RWPE2 (cell line): Measurements from ENCODE around the gene SLC22A6.

Experiments used
- ATAC-seq: fragments of 200-7000 bp; cut with Tn5 transposase; 3 replicates; pipeline ENCODE4 v1.9.1; 2021; ENCODE audit warnings: low read depth
- DNase-seq: peaks from one replicate; pipeline ENCODE4 v3.0.0-alpha.2; 2020; ENCODE audit warnings: low spot score
- H3K27ac ChIP-seq: fragments of 450-650 bp; 2 replicates; pipeline ENCODE4 v1.5.1; 2017; ENCODE audit warnings: mild to moderate bottlenecking; ENCODE audit not compliant: poor library complexity, severe bottlenecking
- H3K27me3 ChIP-seq: fragments of 250-450 bp; sonication (Bioruptor Pico); 2 replicates; pipeline ENCODE4 v1.5.1; 2021; ENCODE audit warnings: mild to moderate bottlenecking, moderate library complexity; ENCODE audit not compliant: insufficient read depth, poor library complexity, severe bottlenecking
- H3K36me3 ChIP-seq: fragments of 250-450 bp; sonication (Bioruptor Pico); 2 replicates; pipeline ENCODE4 v1.5.1; 2020; ENCODE audit warnings: low read depth, mild to moderate bottlenecking, moderate library complexity
- H3K4me1 ChIP-seq: fragments of 250-450 bp; sonication (Bioruptor Pico); 2 replicates; pipeline ENCODE4 v1.5.1; 2021; ENCODE audit warnings: mild to moderate bottlenecking, moderate library complexity; ENCODE audit not compliant: insufficient read depth, poor library complexity, severe bottlenecking
- H3K4me3 ChIP-seq: fragments of 250-450 bp; sonication (Bioruptor Pico); 2 replicates; pipeline ENCODE4 v1.5.1; 2021; ENCODE audit warnings: mild to moderate bottlenecking, moderate library complexity; ENCODE audit not compliant: severe bottlenecking
- H3K9me3 ChIP-seq: fragments of 250-450 bp; sonication (Bioruptor Pico); 2 replicates; pipeline ENCODE4 v1.5.1; 2021; ENCODE audit warnings: mild to moderate bottlenecking, moderate library complexity; ENCODE audit not compliant: severe bottlenecking
- CTCF ChIP-seq: fragments of 450-650 bp; IDR thresholded peaks from one replicate; pipeline ENCODE4 v1.5.1; 2017; ENCODE audit warnings: mild to moderate bottlenecking, moderate library complexity; ENCODE audit not compliant: poor library complexity, severe bottlenecking

The SLC22A6 gene

DNA sequence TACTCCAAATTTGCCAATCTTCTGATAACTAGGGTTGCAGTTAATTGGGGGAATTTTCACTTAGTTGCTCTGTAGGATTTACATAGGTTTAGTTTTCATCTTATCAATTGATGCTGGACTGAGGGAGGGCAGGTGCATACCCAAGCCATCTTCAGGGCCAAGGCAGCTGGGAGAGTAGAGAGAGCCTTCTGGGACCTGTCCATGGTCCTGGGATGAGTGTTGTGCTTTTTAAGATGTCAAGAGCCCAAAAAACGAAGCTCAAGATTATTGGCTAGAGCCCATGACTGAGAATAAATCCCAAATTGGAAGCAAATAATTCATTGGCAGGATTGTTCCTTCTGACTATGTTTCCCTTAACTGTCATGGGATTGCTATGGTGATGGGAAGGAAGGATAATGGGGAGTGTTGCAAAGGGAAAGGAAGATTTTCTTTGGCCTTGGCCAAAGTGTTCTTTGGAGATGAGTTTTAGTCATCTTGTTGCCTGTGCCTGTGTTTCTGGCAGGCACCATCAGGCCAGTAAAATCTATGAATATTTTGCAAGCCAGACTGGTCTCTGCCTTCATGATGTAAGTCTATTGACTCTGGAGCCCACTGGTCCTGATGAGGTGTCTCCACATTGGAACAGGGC lies 4.5 kb downstream of the SLC22A6 start:
- no peak for ATAC-seq
- Histone ChIP-seq H3K27me3 (no peaks in the 10 kb centered on the region), H3K4me1 (no peaks in the 10 kb centered on the region), H3K27ac (no peak overlapping the region), H3K9me3 (no peaks in the 10 kb centered on the region), H3K4me3 (no peak overlapping the region), H3K36me3 (no peaks in the 10 kb centered on the region)
- TF ChIP-seq CTCF, result no peak
- no peak for DNase-seq

DNA sequence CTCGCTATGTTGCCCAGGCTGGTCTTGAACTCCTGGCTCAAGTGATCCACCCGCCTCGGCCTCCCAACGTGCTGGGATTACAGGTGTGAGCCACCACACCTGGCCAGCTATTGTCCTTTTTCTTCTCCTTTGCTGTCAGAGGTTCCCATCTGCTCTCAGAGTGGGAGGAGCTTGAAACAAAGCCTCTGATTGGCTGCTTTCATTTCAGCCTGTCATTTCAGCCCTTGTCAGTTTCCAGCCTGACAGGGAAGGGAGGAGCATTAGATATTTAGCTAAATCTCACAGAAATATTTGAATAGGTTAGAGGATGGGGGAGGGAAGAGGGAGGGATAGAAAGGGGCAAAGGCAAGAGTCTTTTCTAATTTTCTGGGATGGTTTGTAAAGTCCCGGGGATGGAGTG lies 8.7 kb downstream of the SLC22A6 start:
- no peak for ATAC-seq
- no peaks in the 10 kb centered on the region for H3K4me1 ChIP-seq
- no peak overlapping the region for H3K27ac ChIP-seq
- H3K36me3 ChIP-seq, result no peaks in the 10 kb centered on the region
- no peaks in the 10 kb centered on the region for H3K27me3 ChIP-seq
- H3K9me3 ChIP-seq, result no peaks in the 10 kb centered on the region
- no peak for DNase-seq
- H3K4me3 ChIP-seq, result no peak overlapping the region
- TF ChIP-seq CTCF, result no peak

DNA sequence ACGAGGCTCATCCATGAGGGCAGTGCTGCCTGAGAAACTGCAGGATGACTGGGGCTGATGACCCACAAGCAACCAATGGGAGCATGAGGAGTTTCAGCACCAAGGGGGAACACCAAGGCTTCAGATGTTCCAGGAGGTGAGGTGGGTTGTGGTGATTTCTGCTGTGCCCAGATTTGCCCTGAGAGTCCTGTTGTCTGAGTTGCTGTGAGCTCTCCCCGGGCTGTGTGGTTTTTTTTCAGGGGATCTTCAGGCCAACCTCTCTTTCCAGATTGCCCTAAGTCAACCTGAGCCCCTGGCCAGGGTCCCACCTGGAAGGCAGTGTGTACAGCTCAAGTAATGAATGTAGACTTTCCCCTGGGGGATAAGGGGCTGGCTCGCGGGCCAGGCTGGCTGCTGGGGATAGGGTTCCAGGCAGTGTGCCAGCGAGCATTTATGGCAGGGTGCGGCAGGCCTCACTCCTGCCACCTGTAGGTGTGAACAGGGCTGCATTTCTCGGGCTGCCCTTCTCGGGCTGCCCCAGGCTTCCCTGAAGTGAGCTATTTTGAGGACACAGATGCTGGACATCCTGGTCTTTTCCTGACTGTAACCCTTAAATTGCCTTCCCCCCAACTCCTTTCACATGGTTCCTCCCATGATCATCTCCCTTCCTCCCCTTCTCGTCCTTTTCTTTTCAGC lies 9.8 kb downstream of the SLC22A6 start:
- peak; percentile 45; the same call in 1 of the 3 replicates for ATAC-seq
- no peak for DNase-seq
- H3K27ac ChIP-seq, result no peak overlapping the region
- no peak overlapping the region for H3K4me3 ChIP-seq
- peak; percentile 39 for TF ChIP-seq CTCF
- H3K36me3 ChIP-seq, result no peaks in the 10 kb centered on the region
- H3K27me3 ChIP-seq, result no peaks in the 10 kb centered on the region
- H3K9me3 ChIP-seq, result no peaks in the 10 kb centered on the region
- no peaks in the 10 kb centered on the region for H3K4me1 ChIP-seq

- H3K4me3 ChIP-seq, result no peak overlapping the region
- no peaks in the 10 kb centered on the region for H3K9me3 ChIP-seq
- no peaks in the 10 kb centered on the region for H3K36me3 ChIP-seq
- no peak overlapping the region for H3K27ac ChIP-seq
- DNase-seq, result no peak
- H3K27me3 ChIP-seq, result peaks cover 32% of the 10 kb centered on the region
- H3K4me1 ChIP-seq, result no peaks in the 10 kb centered on the region
- no peak for ATAC-seq
- TF ChIP-seq CTCF, result no peak
These were observed 19.2 kb downstream of the SLC22A6 start for GRCh38 chr11:62965574-62965973.

DNA sequence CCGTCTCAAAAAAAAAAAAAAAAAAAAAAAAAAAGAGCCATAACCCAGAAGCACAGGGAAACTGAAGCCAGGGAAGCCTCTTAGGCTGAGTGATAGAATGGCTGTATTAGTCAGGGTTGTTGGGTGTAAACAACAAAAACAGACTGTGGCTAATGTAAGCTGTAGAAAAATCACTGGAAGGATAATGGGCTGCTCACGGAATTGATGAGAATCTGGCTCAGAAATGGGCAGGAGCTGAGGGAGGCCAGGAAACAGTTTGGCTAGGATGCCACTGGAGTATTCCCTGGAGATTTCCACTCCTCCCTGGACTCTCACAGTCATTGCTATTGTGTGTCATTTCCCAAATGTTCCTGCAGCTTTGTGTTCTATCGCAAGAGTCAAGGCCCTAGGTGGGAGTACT lies 22.4 kb downstream of the SLC22A6 start:
- ATAC-seq, result no peak
- no peak for DNase-seq
- no peaks in the 10 kb centered on the region for H3K9me3 ChIP-seq
- TF ChIP-seq CTCF, result no peak
- H3K36me3 ChIP-seq, result no peaks in the 10 kb centered on the region
- H3K27me3 ChIP-seq, result peaks cover 20% of the 10 kb centered on the region
- H3K4me1 ChIP-seq, result no peaks in the 10 kb centered on the region
- H3K27ac ChIP-seq, result no peak overlapping the region
- H3K4me3 ChIP-seq, result no peak overlapping the region
